Measurements from ENCODE around the gene APOL1. TPM values are rescaled to one million over a fixed set of nuclear protein-coding genes. Genes with fewer than 3 reads are reported as not detected.

The APOL1 gene
- polyA plus RNA-seq, 1 donor from 2014 or later, result not detected

- Histone ChIP-seq H3K79me2 (replicated peaks; ENCODE audit: insufficient read depth, low read length) (no peaks in the 10 kb centered on the region), H3K27ac (ENCODE audit: low read length) (no peak overlapping the region), H3K9me2 (ENCODE audit: insufficient read depth, low read length) (no peaks in the 10 kb centered on the region), H4K20me1 (ENCODE audit: insufficient read depth) (no peaks in the 10 kb centered on the region), H3K4me3 (ENCODE audit: low read length) (no peak overlapping the region), H3K36me3 (ENCODE audit: insufficient read depth, low read length) (peaks cover 6% of the 10 kb centered on the region), H3K27me3 (ENCODE audit: insufficient read depth, low read depth, low read length) (no peaks in the 10 kb centered on the region), H3K9me3 (ENCODE audit: low read length) (no peaks in the 10 kb centered on the region), H2AFZ (ENCODE audit: low read depth, low read length) (no peak overlapping the region), H3K9ac (ENCODE audit: low read length) (no peak overlapping the region), H3F3A (ENCODE audit: insufficient read depth, low read length, poor library complexity, severe bottlenecking) (no peaks in the 10 kb centered on the region), H3K4me2 (ENCODE audit: low read length) (no peak overlapping the region)
- TF ChIP-seq TAF1 (IDR thresholded peaks at IDR 0.05; ENCODE audit: low read depth), result no peak
- no peak for TF ChIP-seq POLR2AphosphoS5 (IDR thresholded peaks at IDR 0.05)
- no peak for TF ChIP-seq EP300 (conservative IDR thresholded peaks at IDR 0.05; ENCODE audit: poor library complexity, severe bottlenecking)
- no peak for TF ChIP-seq EZH2 (IDR thresholded peaks at IDR 0.05; ENCODE audit: borderline replicate concordance, insufficient read depth, low read length, poor library complexity, severe bottlenecking)
- no peak for TF ChIP-seq RAD21 (conservative IDR thresholded peaks at IDR 0.05)
- TF ChIP-seq MXI1 (conservative IDR thresholded peaks at IDR 0.05; ENCODE audit: poor library complexity, severe bottlenecking), result no peak
- TF ChIP-seq CTCF (IDR thresholded peaks at IDR 0.05; ENCODE audit: poor library complexity, severe bottlenecking), result no peak
- no peak for TF ChIP-seq REST (IDR thresholded peaks at IDR 0.05; ENCODE audit: borderline replicate concordance)
- TF ChIP-seq SMC3 (conservative IDR thresholded peaks at IDR 0.05; ENCODE audit: poor library complexity), result no peak
Observed at GRCh38 chr22:36287881-36288515, 35.1 kb downstream of the APOL1 start.

GRCh38 chr22:36288571-36289405, 35.9 kb downstream of the APOL1 start:
- Histone ChIP-seq H3K36me3 (ENCODE audit: insufficient read depth, low read length) (peaks cover 6% of the 10 kb centered on the region), H3K27me3 (ENCODE audit: insufficient read depth, low read depth, low read length) (no peaks in the 10 kb centered on the region), H2AFZ (ENCODE audit: low read depth, low read length) (no peak overlapping the region), H3K79me2 (replicated peaks; ENCODE audit: insufficient read depth, low read length) (no peaks in the 10 kb centered on the region), H3F3A (ENCODE audit: insufficient read depth, low read length, poor library complexity, severe bottlenecking) (no peaks in the 10 kb centered on the region), H3K27ac (ENCODE audit: low read length) (no peak overlapping the region), H3K9ac (ENCODE audit: low read length) (no peak overlapping the region), H3K9me2 (ENCODE audit: insufficient read depth, low read length) (no peaks in the 10 kb centered on the region), H3K9me3 (ENCODE audit: low read length) (no peaks in the 10 kb centered on the region), H3K4me2 (ENCODE audit: low read length) (no peak overlapping the region), H3K4me3 (ENCODE audit: low read length) (no peak overlapping the region), H4K20me1 (ENCODE audit: insufficient read depth) (no peaks in the 10 kb centered on the region)
- TF ChIP-seq TAF1 (IDR thresholded peaks at IDR 0.05; ENCODE audit: low read depth), result no peak
- TF ChIP-seq SMC3 (conservative IDR thresholded peaks at IDR 0.05; ENCODE audit: poor library complexity), result no peak
- no peak for TF ChIP-seq EZH2 (IDR thresholded peaks at IDR 0.05; ENCODE audit: borderline replicate concordance, insufficient read depth, low read length, poor library complexity, severe bottlenecking)
- TF ChIP-seq RAD21 (conservative IDR thresholded peaks at IDR 0.05), result no peak
- TF ChIP-seq POLR2AphosphoS5 (IDR thresholded peaks at IDR 0.05), result no peak
- TF ChIP-seq EP300 (conservative IDR thresholded peaks at IDR 0.05; ENCODE audit: poor library complexity, severe bottlenecking), result no peak
- TF ChIP-seq MXI1 (conservative IDR thresholded peaks at IDR 0.05; ENCODE audit: poor library complexity, severe bottlenecking), result no peak
- no peak for TF ChIP-seq CTCF (IDR thresholded peaks at IDR 0.05; ENCODE audit: poor library complexity, severe bottlenecking)
- TF ChIP-seq REST (IDR thresholded peaks at IDR 0.05; ENCODE audit: borderline replicate concordance), result no peak
